Upper lobe of right lung (tissue), 1 donor: ENCODE results near the gene SEZ6L2. TPM values are rescaled to one million over a fixed set of nuclear protein-coding genes. Genes with fewer than 3 reads are reported as not detected.
A peak's percentile ranks its signal among the peaks of the same experiment; 100 is the strongest.
"Not testable (repeated sequence)": the region's sequence is repeated elsewhere in the genome, so short reads cannot be mapped to it uniquely, and the experiment has no call there.

ENCODE experiments used
- ATAC-seq: fragments of 200-7000 bp; cut with Tn5 transposase; one replicate; pipeline ENCODE4 v1.9.1; 2020; ENCODE audit warnings: mild to moderate bottlenecking, moderate library complexity
- DNase-seq: peaks from one replicate; pipeline ENCODE4 v3.0.0-alpha.2; 2020
- H3K27ac ChIP-seq: fragments of 200-600 bp; one replicate; pipeline ENCODE4 v1.8.0; 2022
- H3K27me3 ChIP-seq: fragments of 200-600 bp; one replicate; pipeline ENCODE4 v1.8.0; 2022; ENCODE audit warnings: mild to moderate bottlenecking
- H3K36me3 ChIP-seq: fragments of 200-600 bp; one replicate; pipeline ENCODE4 v1.8.0; 2022
- H3K4me1 ChIP-seq: fragments of 200-600 bp; one replicate; pipeline ENCODE4 v1.8.0; 2022
- H3K4me3 ChIP-seq: fragments of 200-600 bp; one replicate; pipeline ENCODE4 v1.8.0; 2022; ENCODE audit warnings: mild to moderate bottlenecking
- H3K9me3 ChIP-seq: fragments of 200-600 bp; one replicate; pipeline ENCODE4 v1.8.0; 2022
- intact Hi-C: fragments of 100-400 bp; cut with DNase I; formaldehyde crosslinking; loops from one replicate; pipeline ENCODE4 v1.11.0; 2022
- total RNA-seq: library from RNA; stranded (reverse); fragmentation: NEBNext Ultra II Directional; extraction: Animal tissue kit (Norgen Biotek cat#: 25700); gene quantifications from one replicate; pipeline ENCODE4 v1.2.1, GENCODE V29; 2021
- TF ChIP-seq, protein P1 (sequence below): fragments of 200-600 bp; IDR thresholded peaks from one replicate; pipeline ENCODE4 v1.8.0; 2022; ENCODE audit warnings: antibody characterized with exemption
- donor health status: DM: no; HTN: yes; CAD: no; lungs with severe emphysema.

Gene SEZ6L2
- total RNA-seq, 1 donor from 2014 or later = 11.9 TPM

DNA sequence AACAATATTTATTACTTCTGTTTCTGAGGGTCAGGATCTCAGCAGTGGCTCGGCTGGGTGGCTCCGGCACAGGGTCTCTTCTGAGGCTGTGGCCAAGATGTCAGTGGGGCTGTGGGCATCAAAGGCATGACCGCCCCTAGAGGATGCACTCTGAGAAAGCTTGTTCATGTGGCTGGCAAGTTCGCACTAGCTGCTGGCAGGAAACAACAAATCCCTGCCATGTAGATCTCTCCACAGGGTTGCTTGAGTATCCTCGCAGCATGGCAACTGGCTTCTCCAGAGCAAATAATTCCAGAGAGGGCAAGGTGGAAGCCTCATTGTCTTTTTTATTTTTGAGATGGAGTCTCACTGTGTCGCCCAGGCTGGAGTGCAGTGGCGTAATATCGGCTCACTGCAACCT lies 14.2 kb upstream of the SEZ6L2 start:
- intact Hi-C loops = no loop called here
- no peak for ATAC-seq
- DNase-seq = peak; percentile 13

GRCh38 chr16:29912087-29912486 lies 12.7 kb upstream of the SEZ6L2 start:
- ATAC-seq (no peak), DNase-seq (peak; percentile 55)
- H3K36me3 ChIP-seq = peaks cover 8% of the 10 kb centered on the region
- no peak overlapping the region for H3K4me3 ChIP-seq
- intact Hi-C loops = no loop called here
- no peaks in the 10 kb centered on the region for H3K9me3 ChIP-seq
- H3K4me1 ChIP-seq = no peaks in the 10 kb centered on the region
- H3K27me3 ChIP-seq = no peaks in the 10 kb centered on the region
- no peak overlapping the region for H3K27ac ChIP-seq
- TF ChIP-seq, protein P1, sequence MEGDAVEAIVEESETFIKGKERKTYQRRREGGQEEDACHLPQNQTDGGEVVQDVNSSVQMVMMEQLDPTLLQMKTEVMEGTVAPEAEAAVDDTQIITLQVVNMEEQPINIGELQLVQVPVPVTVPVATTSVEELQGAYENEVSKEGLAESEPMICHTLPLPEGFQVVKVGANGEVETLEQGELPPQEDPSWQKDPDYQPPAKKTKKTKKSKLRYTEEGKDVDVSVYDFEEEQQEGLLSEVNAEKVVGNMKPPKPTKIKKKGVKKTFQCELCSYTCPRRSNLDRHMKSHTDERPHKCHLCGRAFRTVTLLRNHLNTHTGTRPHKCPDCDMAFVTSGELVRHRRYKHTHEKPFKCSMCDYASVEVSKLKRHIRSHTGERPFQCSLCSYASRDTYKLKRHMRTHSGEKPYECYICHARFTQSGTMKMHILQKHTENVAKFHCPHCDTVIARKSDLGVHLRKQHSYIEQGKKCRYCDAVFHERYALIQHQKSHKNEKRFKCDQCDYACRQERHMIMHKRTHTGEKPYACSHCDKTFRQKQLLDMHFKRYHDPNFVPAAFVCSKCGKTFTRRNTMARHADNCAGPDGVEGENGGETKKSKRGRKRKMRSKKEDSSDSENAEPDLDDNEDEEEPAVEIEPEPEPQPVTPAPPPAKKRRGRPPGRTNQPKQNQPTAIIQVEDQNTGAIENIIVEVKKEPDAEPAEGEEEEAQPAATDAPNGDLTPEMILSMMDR = no peak

More for the DNA sequence above, 14.2 kb upstream of the SEZ6L2 start:
- H3K4me1 ChIP-seq = no peaks in the 10 kb centered on the region
- TF ChIP-seq, protein P1 = no peak
- H3K27ac ChIP-seq = no peak overlapping the region
- peaks cover 12% of the 10 kb centered on the region for H3K36me3 ChIP-seq
- no peaks in the 10 kb centered on the region for H3K27me3 ChIP-seq
- no peaks in the 10 kb centered on the region for H3K9me3 ChIP-seq
- H3K4me3 ChIP-seq = no peak overlapping the region

DNA sequence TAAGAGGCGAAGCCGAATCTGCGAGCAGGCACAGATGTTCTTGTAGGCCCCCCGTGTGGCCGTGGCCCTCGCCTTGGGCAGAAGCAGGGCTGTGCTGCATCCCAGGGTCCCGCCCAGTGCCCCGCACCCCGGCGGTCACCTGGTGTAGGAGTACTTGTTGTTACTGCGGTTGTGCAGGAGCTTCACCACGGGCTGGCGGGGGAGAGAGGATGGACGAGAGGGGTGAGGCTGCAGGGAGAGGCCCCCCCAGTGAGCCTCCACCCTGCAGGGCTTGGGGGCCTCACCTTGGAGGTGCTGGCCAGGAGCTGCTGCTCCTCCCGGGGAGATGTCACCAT lies 12.3 kb upstream of the SEZ6L2 start:
- DNase-seq (peak; percentile 62), ATAC-seq (no peak)
- Histone ChIP-seq H3K36me3 (peaks cover 4% of the 10 kb centered on the region), H3K4me1 (no peaks in the 10 kb centered on the region), H3K9me3 (no peaks in the 10 kb centered on the region), H3K27me3 (no peaks in the 10 kb centered on the region), H3K27ac (no peak overlapping the region), H3K4me3 (no peak overlapping the region)
- TF ChIP-seq, protein P1 = no peak
- intact Hi-C loops = no loop called here

GRCh38 chr16:29910819-29911675 lies 11.7 kb upstream of the SEZ6L2 start:
- Histone ChIP-seq H3K4me3 (no peak overlapping the region), H3K4me1 (no peaks in the 10 kb centered on the region), H3K9me3 (no peaks in the 10 kb centered on the region), H3K36me3 (no peaks in the 10 kb centered on the region), H3K27ac (no peak overlapping the region), H3K27me3 (no peaks in the 10 kb centered on the region)
- intact Hi-C loops = no loop called here
- TF ChIP-seq, protein P1 = no peak
- ATAC-seq (no peak), DNase-seq (peak; percentile 48)

GRCh38 chr16:29909851-29910250 lies 10.5 kb upstream of the SEZ6L2 start:
- ATAC-seq, H3K4me3 ChIP-seq, intact Hi-C loops, H3K9me3 ChIP-seq, H3K4me1 ChIP-seq, H3K27me3 ChIP-seq, H3K36me3 ChIP-seq, DNase-seq, H3K27ac ChIP-seq: not testable (repeated sequence)

GRCh38 chr16:29909391-29909790 lies 10.0 kb upstream of the SEZ6L2 start:
- intact Hi-C loops = no loop called here
- no peak for ATAC-seq
- H3K27ac ChIP-seq = no peak overlapping the region
- no peak overlapping the region for H3K4me3 ChIP-seq
- H3K36me3 ChIP-seq = no peaks in the 10 kb centered on the region
- no peak for DNase-seq
- no peaks in the 10 kb centered on the region for H3K4me1 ChIP-seq
- TF ChIP-seq, protein P1 = no peak
- H3K9me3 ChIP-seq = no peaks in the 10 kb centered on the region
- H3K27me3 ChIP-seq = no peaks in the 10 kb centered on the region
